K562 (cell line): ENCODE data around the gene PPP1CA. TPM values are rescaled to one million over a fixed set of nuclear protein-coding genes. Genes with fewer than 3 reads are reported as not detected.

ENCODE experiments used
- ATAC-seq: fragments of 200-7000 bp; cut with Tn5 transposase; 3 replicates; pipeline ENCODE4 v1.9.1; 2020; ENCODE audit warnings: moderate library complexity
- BruUV-seq: library from RNA; stranded (reverse); fragments of 400-500 nt; replicated peaks from 2 replicates; lab custom pipeline; 2021; lab: Mats Ljungman, UMichigan
- CTCF ChIA-PET: fragments of 300-600 bp; formaldehyde crosslinking; extraction: SDS; loops from one replicate; lab custom pipeline; 2021; ENCODE audit warnings: low intra/inter-chr PET ratio; lab: Yijun Ruan, JAX
- POLR2A ChIA-PET: fragments of 300-600, 350-650 bp; sonication (Branson Sonifier 250); formaldehyde crosslinking; extraction: SDS; loops from one replicate; lab custom pipeline; 2021; ENCODE audit warnings: antibody characterized with exemption, inconsistent platforms; lab: Yijun Ruan, JAX
- DNase-seq, 4 experiments: peaks; one replicate each; pipeline versions ENCODE4 v3.0.0 to v3.0.0-alpha.2; 2011 to 2018; ENCODE audit warnings: low spot score in 3 of 4, mixed read lengths in 3 of 4; ENCODE audit errors: extremely low read depth in 1 of 4
- FAIRE-seq: peaks from 2 replicates; lab custom pipeline; 2011; peaks lifted over from hg19 to GRCh38; lab: Jason Lieb, UNC
- H2AFZ ChIP-seq: 2 replicates; pipeline ENCODE4 v1.6.0; 2011; ENCODE audit warnings: low read depth, low read length, control low read depth, inconsistent platforms
- H3K27ac ChIP-seq: fragments of 200-600 bp; 3 replicates; pipeline ENCODE4 v1.8.0; 2011; ENCODE audit warnings: low read depth, mild to moderate bottlenecking, control low read depth, inconsistent platforms, low read length, moderate library complexity, mixed read lengths; ENCODE audit errors: extremely low read depth
- H3K27me3 ChIP-seq, 2 experiments: fragments of 300-600 bp in 1 of 2; 2 replicates in 1 of 2; 3 replicates in 1 of 2; pipeline versions ENCODE4 v1.6.0 to v1.8.0; 2011; ENCODE audit warnings: inconsistent platforms in 2 of 2, low read length in 2 of 2, mild to moderate bottlenecking in 1 of 2, mixed read lengths in 1 of 2, moderate library complexity in 1 of 2; ENCODE audit not compliant: control insufficient read depth in 2 of 2, insufficient read depth in 2 of 2
- H3K36me3 ChIP-seq: fragments of 300-600 bp; 3 replicates; pipeline ENCODE4 v1.8.0; 2011; ENCODE audit warnings: mild to moderate bottlenecking, low read length, inconsistent platforms; ENCODE audit not compliant: control insufficient read depth, insufficient read depth
- H3K4me1 ChIP-seq, 2 experiments: fragments of 200-600 bp in 1 of 2; replicated peaks in 1 of 2; 2 replicates in 1 of 2; 3 replicates in 1 of 2; pipeline versions ENCODE4 v1.5.1 to v1.8.0; 2011; ENCODE audit warnings: inconsistent platforms in 2 of 2, low read length in 2 of 2, mild to moderate bottlenecking in 1 of 2, mixed read lengths in 1 of 2, moderate library complexity in 1 of 2; ENCODE audit not compliant: control insufficient read depth in 2 of 2, insufficient read depth in 2 of 2
- H3K4me2 ChIP-seq: 2 replicates; pipeline ENCODE4 v1.6.1; 2011; ENCODE audit warnings: low read length, control low read depth, inconsistent platforms, mixed read lengths; ENCODE audit not compliant: insufficient read depth
- H3K4me3 ChIP-seq: fragments of 200-600 bp; sonication (generic), shearing (Covaris generic); 2 replicates; pipeline ENCODE4 v1.5.1; 2016; ENCODE audit warnings: control low read depth, inconsistent platforms
- H3K79me2 ChIP-seq: fragments of 200-600 bp; 3 replicates; pipeline ENCODE4 v1.8.0; 2011; ENCODE audit warnings: low read length, inconsistent platforms; ENCODE audit not compliant: control insufficient read depth, insufficient read depth
- H3K9ac ChIP-seq, 2 experiments: 2 replicates each; pipeline versions ENCODE4 v1.6.0 to v1.6.1; 2011; ENCODE audit warnings: low read depth in 2 of 2, low read length in 2 of 2, control low read depth in 1 of 2, inconsistent platforms in 1 of 2, mild to moderate bottlenecking in 1 of 2, mixed read lengths in 1 of 2; ENCODE audit not compliant: insufficient read depth in 1 of 2
- H3K9me1 ChIP-seq: one replicate; pipeline ENCODE4 v1.6.0; 2011; ENCODE audit warnings: inconsistent platforms, mild to moderate bottlenecking, low read length, moderate library complexity; ENCODE audit not compliant: control insufficient read depth, insufficient read depth
- H3K9me3 ChIP-seq: replicated peaks from 2 replicates; pipeline ENCODE4 v1.5.1; 2011; ENCODE audit warnings: low read depth, low read length, inconsistent platforms; ENCODE audit not compliant: control insufficient read depth, insufficient read depth
- H4K20me1 ChIP-seq: replicated peaks from 2 replicates; pipeline ENCODE4 v1.6.1; 2011; ENCODE audit warnings: low read length, inconsistent platforms, mixed read lengths; ENCODE audit not compliant: control insufficient read depth, insufficient read depth
- CREB3 ChIP-seq: fragments of 450-650 bp; conservative IDR thresholded peaks from 2 replicates; pipeline ENCODE4 v1.6.1; 2016; ENCODE audit warnings: missing genetic modification characterization, low read depth, mild to moderate bottlenecking, missing compliant biosample characterization, moderate library complexity
- DDX20 ChIP-seq: fragments of 450-650 bp; IDR thresholded peaks from 2 replicates; pipeline ENCODE4 v1.6.1; 2016; ENCODE audit warnings: missing genetic modification characterization, low read depth, mild to moderate bottlenecking, missing compliant biosample characterization, moderate library complexity
- EWSR1 ChIP-seq: fragments of 450-650 bp; IDR thresholded peaks from 2 replicates; pipeline ENCODE4 v1.6.1; 2018; ENCODE audit warnings: borderline replicate concordance, mild to moderate bottlenecking, low read depth, moderate library complexity; ENCODE audit not compliant: partially characterized antibody
- FOS ChIP-seq: IDR thresholded peaks from 3 replicates; pipeline ENCODE4 v1.6.1; 2011; ENCODE audit not compliant: insufficient read length; ENCODE audit errors: extremely low read depth
- FOXM1 ChIP-seq, 2 experiments: fragments of 450-650 bp in 1 of 2; sonication (generic) in 1 of 2; formaldehyde crosslinking in 1 of 2; IDR thresholded peaks; 2 replicates each; pipeline versions ENCODE4 v1.6.1 to v1.9.0; 2017 to 2022; ENCODE audit warnings: low read depth in 2 of 2, mild to moderate bottlenecking in 2 of 2, missing genetic modification reagents in 1 of 2, moderate library complexity in 1 of 2
- JUN ChIP-seq, 2 experiments: sonication (generic) in 1 of 2; formaldehyde crosslinking in 1 of 2; IDR thresholded peaks; 2 replicates each; pipeline versions ENCODE4 v1.6.1 to v1.8.0; 2012 to 2022; ENCODE audit warnings: borderline replicate concordance in 2 of 2, mild to moderate bottlenecking in 2 of 2, improper control_type of control experiment in 1 of 2, low read depth in 1 of 2, low read length in 1 of 2, missing genetic modification reagents in 1 of 2
- NKRF ChIP-seq: fragments of 450-650 bp; IDR thresholded peaks from 2 replicates; pipeline ENCODE4 v1.6.1; 2016; ENCODE audit warnings: borderline replicate concordance
- POLR2B ChIP-seq: fragments of 450-650 bp; IDR thresholded peaks from 2 replicates; pipeline ENCODE4 v1.6.1; 2018; ENCODE audit warnings: low read depth; ENCODE audit not compliant: partially characterized antibody
- PTRF ChIP-seq: fragments of 450-650 bp; IDR thresholded peaks from 2 replicates; pipeline ENCODE4 v1.6.1; 2016; ENCODE audit warnings: mild to moderate bottlenecking, missing genetic modification characterization, missing compliant biosample characterization
- XRCC3 ChIP-seq: fragments of 450-650 bp; IDR thresholded peaks from 2 replicates; pipeline ENCODE4 v1.6.1; 2017; ENCODE audit warnings: mild to moderate bottlenecking, moderate library complexity
- XRCC5 ChIP-seq: fragments of 200-400 bp; formaldehyde crosslinking; IDR thresholded peaks from 2 replicates; pipeline ENCODE4 v1.6.1; 2017; ENCODE audit warnings: low read depth, mild to moderate bottlenecking, low read length
- ZC3H11A ChIP-seq: IDR thresholded peaks from 2 replicates; pipeline ENCODE4 v1.6.1; 2012; ENCODE audit warnings: low read depth, low read length, improper control_type of control experiment
- WGBS: fragments of 100-300 bp; shearing (Covaris generic); methylation state at CpG from one replicate; pipeline ENCODE4 v1.1.6; 2016; ENCODE audit warnings: low coverage, mixed read lengths; ENCODE audit not compliant: insufficient coverage; ENCODE audit errors: missing lambda C conversion rate; 5-methylcytosine and 5-hydroxymethylcytosine counted together
- in situ Hi-C: fragments of 300-500 bp; cut with MboI; formaldehyde crosslinking; loops from 4 replicates; pipeline ENCODE4 v1.15.0; 2018; ENCODE audit warnings: inconsistent platforms, mixed read lengths
- intact Hi-C: fragments of 100-400 bp; cut with micrococcal nuclease; formaldehyde crosslinking; loops from 2 replicates; pipeline ENCODE4 v1.14.2; 2022
- polyA plus RNA-seq, 8 experiments: library from polyadenylated mRNA; depleted of rRNA in 4 of 8; stranded (reverse) in 5 of 8; unstranded in 3 of 8; fragments of >200 nt; fragmentation: Nextera tagmentation in 2 of 8; fragmentation: Illumina TruSeq in 1 of 8; extraction: Ambion mirVana in 2 of 8; extraction: Trizol in 1 of 8; gene quantifications; 2 replicates each; pipeline versions ENCODE4 v1.2.1 to v1.2.3, GENCODE V29; 2011 to 2014; ENCODE audit warnings: inconsistent platforms in 1 of 8, missing spikeins in 1 of 8
- total RNA-seq, 7 experiments: library from RNA; depleted of rRNA in 6 of 7; stranded (reverse); fragments of >200 nt in 6 of 7; fragmentation: Illumina TruSeq in 2 of 7; extraction: Trizol in 2 of 7; gene quantifications; 2 replicates each; pipeline versions ENCODE4 v1.2.1 to v1.2.3, GENCODE V29; 2011 to 2021; ENCODE audit warnings: low replicate concordance in 1 of 7

The PPP1CA gene
- total and polyA plus RNA-seq, 9 of the 15 experiments (the other 6 are each of a cell fraction or from before 2014, with no cell fraction given): 18.2 to 242 (median 188) TPM

- TF ChIP-seq JUN (IDR thresholded peaks at IDR 0.05; ENCODE audit: borderline replicate concordance, low read depth, low read length) (no peak), JUN (CRISPR knock-in tag; IDR thresholded peaks at IDR 0.05; ENCODE audit: borderline replicate concordance) (no peak), XRCC5 (no peak), NKRF (no peak), XRCC3 (no peak)
Measured at GRCh38 chr11:67415501-67416304, 14.0 kb upstream of the PPP1CA start, which contains the start of gene CARNS1 (continued).

GRCh38 chr11:67413266-67413849 lies 11.7 kb upstream of the PPP1CA start:
- Histone ChIP-seq H3K36me3 (no peaks in the 10 kb centered on the region), H3K27me3 (no peaks in the 10 kb centered on the region), H3K9me3 (no peaks in the 10 kb centered on the region), H3K4me2 (peak overlapping the region; percentile 25), H3K27ac (no peak overlapping the region; the same call in 2 of the 3 replicates), H3K9ac (peak overlapping the region in 1 of 2 experiments; percentile 68; a peak in 1 of 4 replicates), H3K9me1 (no peaks in the 10 kb centered on the region), H4K20me1 (no peaks in the 10 kb centered on the region; the same call in 1 of the 2 replicates), H3K4me1 (peaks cover 21 to 65% of the 10 kb centered on the region in 2 experiments), H3K79me2 (no peaks in the 10 kb centered on the region), H2AFZ (peak overlapping the region; percentile 32; the same call in 1 of the 2 replicates), H3K4me3 (no peak overlapping the region)
- ChIA-PET CTCF (no interaction called here), POLR2A (interaction anchor here (0.5 to 3.0 kb wide), 8 partner anchors 9 to 94 kb away, joined by 3 to 19 read pairs (median 4); partner anchors contain the start of genes PPP1CA and RPS6KB2)
- no TSS peak for BruUV-seq
- in situ Hi-C loops: no loop called here
- intact Hi-C loops: no loop called here
- peak; percentile 83 for FAIRE-seq
- 10% methylated on average over 2 of the region's 2 CpGs for WGBS
- peak; percentile 77 for ATAC-seq
- peak in 2 of 4 experiments; percentile 37 to 55 for DNase-seq
- TF ChIP-seq FOS (no peak), PTRF (tag) (no peak), ZC3H11A (no peak), CREB3 (tag) (no peak), DDX20 (no peak), EWSR1 (no peak), FOXM1 (IDR thresholded peaks at IDR 0.05; ENCODE audit: low read depth) (no peak), FOXM1 (CRISPR knock-in tag; IDR thresholded peaks at IDR 0.05; ENCODE audit: low read depth) (no peak), POLR2B (no peak)
